GM12878 (cell line): Measurements from ENCODE around the gene PTPN5. TPM values are rescaled to one million over a fixed set of nuclear protein-coding genes. Genes with fewer than 3 reads are reported as not detected.

ENCODE experiments used
- ATAC-seq: fragments of 200-7000 bp; cut with Tn5 transposase; 3 replicates; pipeline ENCODE4 v1.9.1; 2020; ENCODE audit warnings: mild to moderate bottlenecking, moderate library complexity
- BruUV-seq: library from RNA; stranded (reverse); fragments of 400-500 nt; replicated peaks from 2 replicates; lab custom pipeline; 2021; lab: Mats Ljungman, UMichigan
- CTCF ChIA-PET: fragments of 300-600 bp; sonication (Branson Sonifier 250); formaldehyde crosslinking; extraction: SDS; loops from one replicate; lab custom pipeline; 2021; ENCODE audit warnings: inconsistent platforms; lab: Yijun Ruan, JAX
- POLR2A ChIA-PET: fragments of 350-600 bp; formaldehyde crosslinking; extraction: SDS; loops from one replicate; lab custom pipeline; 2021; ENCODE audit warnings: inconsistent platforms; lab: Charles Lee
- RAD21 ChIA-PET: fragments of 300-600 bp; sonication (Branson Sonifier 250); formaldehyde crosslinking; loops from one replicate; lab custom pipeline; 2023; ENCODE audit warnings: antibody characterized with exemption; ENCODE audit not compliant: unreplicated experiment; lab: Charles Lee
- SMC1A ChIA-PET: fragments of 300-600 bp; sonication (Branson Sonifier 250); formaldehyde crosslinking; loops from one replicate; lab custom pipeline; 2023; ENCODE audit not compliant: unreplicated experiment, uncharacterized antibody; lab: Charles Lee
- DNase-seq: peaks from one replicate; pipeline ENCODE4 v3.0.0-alpha.2; 2011; ENCODE audit warnings: low read depth, low spot score
- FAIRE-seq: peaks from 3 replicates; lab custom pipeline; 2011; peaks lifted over from hg19 to GRCh38; lab: Jason Lieb, UNC
- H2AFZ ChIP-seq: 2 replicates; pipeline ENCODE4 v1.6.0; 2011; ENCODE audit warnings: low read depth, low read length, control low read depth; ENCODE audit not compliant: control insufficient read depth
- H3K27ac ChIP-seq: 2 replicates; pipeline ENCODE4 v1.5.1; 2011; ENCODE audit warnings: control low read depth; ENCODE audit not compliant: control insufficient read depth, insufficient read depth
- H3K27me3 ChIP-seq, 2 experiments: replicated peaks in 1 of 2; 2 replicates each; pipeline versions ENCODE4 v1.6.0 to v1.6.1; 2011; ENCODE audit warnings: low read length in 1 of 2; ENCODE audit not compliant: control insufficient read depth in 2 of 2, insufficient read depth in 2 of 2
- H3K36me3 ChIP-seq, 2 experiments: 2 replicates each; pipeline ENCODE4 v1.5.1; 2011; ENCODE audit warnings: low read length in 1 of 2; ENCODE audit not compliant: control insufficient read depth in 2 of 2, insufficient read depth in 2 of 2
- H3K4me1 ChIP-seq: 2 replicates; pipeline ENCODE4 v1.6.1; 2011; ENCODE audit warnings: mild to moderate bottlenecking, low read length, moderate library complexity, mixed read lengths; ENCODE audit not compliant: control insufficient read depth, insufficient read depth
- H3K4me2 ChIP-seq: 2 replicates; pipeline ENCODE4 v1.6.0; 2011; ENCODE audit warnings: control low read depth; ENCODE audit not compliant: control insufficient read depth, insufficient read depth
- H3K4me3 ChIP-seq: fragments of 200-600 bp; sonication (generic); 2 replicates; pipeline ENCODE4 v1.5.1; 2016
- H3K79me2 ChIP-seq: 2 replicates; pipeline ENCODE4 v1.6.0; 2011; ENCODE audit warnings: low read length; ENCODE audit not compliant: control insufficient read depth, insufficient read depth
- H3K9ac ChIP-seq: 2 replicates; pipeline ENCODE4 v1.8.0; 2011; ENCODE audit warnings: low read length, control low read depth, mixed read lengths; ENCODE audit not compliant: control insufficient read depth, insufficient read depth
- H3K9me3 ChIP-seq: replicated peaks from 3 replicates; pipeline ENCODE4 v1.5.1; 2011; ENCODE audit warnings: mild to moderate bottlenecking, low read length; ENCODE audit not compliant: control insufficient read depth, insufficient read depth
- H4K20me1 ChIP-seq: 2 replicates; pipeline ENCODE4 v1.6.0; 2011; ENCODE audit not compliant: control insufficient read depth, insufficient read depth
- EED ChIP-seq: sonication (generic); IDR thresholded peaks from 2 replicates; pipeline ENCODE4 v1.6.1; 2016; ENCODE audit warnings: antibody characterized with exemption, low read depth
- HDAC6 ChIP-seq: fragments of 200-600 bp; sonication (generic); IDR thresholded peaks from one replicate; pipeline ENCODE4 v1.8.0; 2017; ENCODE audit warnings: antibody characterized with exemption; ENCODE audit not compliant: unreplicated experiment
- MEF2B ChIP-seq: fragments of 450-650 bp; IDR thresholded peaks from 2 replicates; pipeline ENCODE4 v1.6.1; 2018; ENCODE audit warnings: mild to moderate bottlenecking, moderate library complexity; ENCODE audit not compliant: partially characterized antibody, poor library complexity, severe bottlenecking
- NR2C2 ChIP-seq: IDR thresholded peaks from 2 replicates; pipeline ENCODE4 v1.6.1; 2011; ENCODE audit warnings: borderline replicate concordance, low read depth; ENCODE audit not compliant: control insufficient read depth, insufficient read length
- RAD21 ChIP-seq: IDR thresholded peaks from 2 replicates; pipeline ENCODE4 v1.6.1; 2011; ENCODE audit warnings: mild to moderate bottlenecking, low read depth, low read length, moderate library complexity; ENCODE audit not compliant: insufficient read depth
- SPI1 ChIP-seq: IDR thresholded peaks from 2 replicates; pipeline ENCODE4 v1.6.1; 2011; ENCODE audit warnings: low read depth, mild to moderate bottlenecking, low read length, moderate library complexity, borderline replicate concordance; ENCODE audit not compliant: insufficient read depth
- STAT3 ChIP-seq: IDR thresholded peaks from 2 replicates; pipeline ENCODE4 v1.6.1; 2011; ENCODE audit warnings: low read depth, low read length, improper control_type of control experiment
- YY1 ChIP-seq: IDR thresholded peaks from 2 replicates; pipeline ENCODE4 v1.6.1; 2011; ENCODE audit warnings: low read depth, mild to moderate bottlenecking, low read length
- ZNF592 ChIP-seq: fragments of 450-650 bp; IDR thresholded peaks from 2 replicates; pipeline ENCODE4 v1.6.1; 2017; ENCODE audit warnings: mild to moderate bottlenecking, moderate library complexity
- WGBS: methylation state at CpG from one replicate; pipeline ENCODE4 v1.1.6; 2016; ENCODE audit warnings: low lambda C conversion rate; ENCODE audit not compliant: insufficient replicate concordance, insufficient coverage; ENCODE audit errors: missing lambda C conversion rate; 5-methylcytosine and 5-hydroxymethylcytosine counted together
- in situ Hi-C: fragments of 300-500 bp; cut with MboI; formaldehyde crosslinking; loops from 9 replicates; pipeline ENCODE4 v1.14.3; 2018; ENCODE audit warnings: mixed read lengths
- intact Hi-C: fragments of 100-400 bp; cut with micrococcal nuclease; formaldehyde crosslinking; loops from one replicate; pipeline ENCODE4 v1.14.2; 2022; ENCODE audit not compliant: unreplicated experiment
- polyA plus RNA-seq, 11 experiments: library from polyadenylated mRNA; depleted of rRNA in 4 of 11; unstranded in 6 of 11; stranded (reverse) in 5 of 11; fragments of >200 nt; fragmentation: Nextera tagmentation in 4 of 11; fragmentation: Illumina TruSeq in 1 of 11; extraction: Ambion mirVana in 4 of 11; extraction: Trizol in 1 of 11; gene quantifications; 1 replicate in 1 of 11; 2 replicates in 10 of 11; pipeline versions ENCODE4 v1.2.1 to v1.2.3, GENCODE V29; 2011 to 2016; ENCODE audit warnings: inconsistent platforms in 2 of 11, missing spikeins in 2 of 11, low read depth in 1 of 11
- total RNA-seq, 4 experiments: library from RNA; depleted of rRNA in 3 of 4; stranded (reverse); fragments of >200 nt in 3 of 4; fragmentation: Illumina TruSeq in 1 of 4; extraction: Trizol in 1 of 4; gene quantifications; 2 replicates each; pipeline versions ENCODE4 v1.2.1 to v1.2.3, GENCODE V29; 2013 to 2021
- TF ChIP-seq, protein P1 (sequence below): fragments of 450-650 bp; IDR thresholded peaks from 2 replicates; pipeline ENCODE4 v1.6.1; 2017; ENCODE audit warnings: mild to moderate bottlenecking, moderate library complexity

The PTPN5 gene
- total and polyA plus RNA-seq, 10 of the 15 experiments (the other 5 are each of a cell fraction or from before 2014, with no cell fraction given): 0.04 to 0.06 (median 0.05) TPM; not detected in 7

DNA sequence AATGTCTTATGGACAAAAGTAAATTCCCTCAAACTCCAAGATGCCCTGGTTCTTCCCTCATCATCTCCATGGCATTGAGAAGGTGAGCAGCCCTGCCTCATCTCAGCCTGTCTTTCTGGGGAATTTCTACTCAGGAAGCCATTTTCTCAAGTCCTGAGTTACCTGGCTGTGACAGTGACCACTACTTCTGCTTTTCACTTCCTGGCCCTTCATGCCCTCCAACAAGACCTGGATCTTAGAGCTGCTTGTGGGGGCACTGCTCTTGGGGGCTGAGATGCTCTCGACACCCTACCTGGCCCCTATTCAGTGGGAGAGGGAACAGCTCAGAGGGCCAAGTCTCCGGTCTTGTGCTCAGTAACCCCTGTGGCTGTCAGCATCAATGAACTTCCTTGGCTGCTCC lies 60.2 kb downstream of the PTPN5 start:
- no peaks in the 10 kb centered on the region for H4K20me1 ChIP-seq
- RAD21 ChIA-PET: interaction anchor here (0.7 to 3.8 kb wide), 20 partner anchors 9 to 616 kb away, joined by 3 to 31 read pairs (median 4); partner anchors contain the start of gene SPTY2D1
- whole genome bisulfite sequencing: 17% methylated on average over 2 of the region's 2 CpGs
- H3K27ac ChIP-seq: no peak overlapping the region
- DNase-seq: no peak
- BruUV-seq: no TSS peak
- SMC1A ChIA-PET: interaction anchor here (0.6 to 3.3 kb wide), 30 partner anchors 8 to 528 kb away, joined by 3 to 34 read pairs (median 4); partner anchors contain the start of genes SPTY2D1 and TSG101
- POLR2A ChIA-PET: interaction anchor here (1.3 kb wide), 2 partner anchors 9 to 37 kb away, joined by 3 to 4 read pairs; no protein-coding TSS in a partner anchor
- no peaks in the 10 kb centered on the region for H3K9me3 ChIP-seq
- H3K9ac ChIP-seq: no peak overlapping the region
- H3K79me2 ChIP-seq: no peaks in the 10 kb centered on the region
- in situ Hi-C loops: loop anchor here (10.0 kb wide), 1 partner anchor 63 kb away; the partner anchor contains the start of gene PTPN5
- TF ChIP-seq SPI1 (peak; percentile 40; the same call in 1 of the 2 replicates), MEF2B (no peak), EED (0 out of 2 replicates have a peak, but pooled peaks have one; percentile 10), NR2C2 (no peak), STAT3 (no peak), YY1 (0 out of 2 replicates have a peak, but pooled peaks have one; percentile 18), HDAC6 (no peak), RAD21 (no peak), ZNF592 (no peak)
- TF ChIP-seq, protein P1, sequence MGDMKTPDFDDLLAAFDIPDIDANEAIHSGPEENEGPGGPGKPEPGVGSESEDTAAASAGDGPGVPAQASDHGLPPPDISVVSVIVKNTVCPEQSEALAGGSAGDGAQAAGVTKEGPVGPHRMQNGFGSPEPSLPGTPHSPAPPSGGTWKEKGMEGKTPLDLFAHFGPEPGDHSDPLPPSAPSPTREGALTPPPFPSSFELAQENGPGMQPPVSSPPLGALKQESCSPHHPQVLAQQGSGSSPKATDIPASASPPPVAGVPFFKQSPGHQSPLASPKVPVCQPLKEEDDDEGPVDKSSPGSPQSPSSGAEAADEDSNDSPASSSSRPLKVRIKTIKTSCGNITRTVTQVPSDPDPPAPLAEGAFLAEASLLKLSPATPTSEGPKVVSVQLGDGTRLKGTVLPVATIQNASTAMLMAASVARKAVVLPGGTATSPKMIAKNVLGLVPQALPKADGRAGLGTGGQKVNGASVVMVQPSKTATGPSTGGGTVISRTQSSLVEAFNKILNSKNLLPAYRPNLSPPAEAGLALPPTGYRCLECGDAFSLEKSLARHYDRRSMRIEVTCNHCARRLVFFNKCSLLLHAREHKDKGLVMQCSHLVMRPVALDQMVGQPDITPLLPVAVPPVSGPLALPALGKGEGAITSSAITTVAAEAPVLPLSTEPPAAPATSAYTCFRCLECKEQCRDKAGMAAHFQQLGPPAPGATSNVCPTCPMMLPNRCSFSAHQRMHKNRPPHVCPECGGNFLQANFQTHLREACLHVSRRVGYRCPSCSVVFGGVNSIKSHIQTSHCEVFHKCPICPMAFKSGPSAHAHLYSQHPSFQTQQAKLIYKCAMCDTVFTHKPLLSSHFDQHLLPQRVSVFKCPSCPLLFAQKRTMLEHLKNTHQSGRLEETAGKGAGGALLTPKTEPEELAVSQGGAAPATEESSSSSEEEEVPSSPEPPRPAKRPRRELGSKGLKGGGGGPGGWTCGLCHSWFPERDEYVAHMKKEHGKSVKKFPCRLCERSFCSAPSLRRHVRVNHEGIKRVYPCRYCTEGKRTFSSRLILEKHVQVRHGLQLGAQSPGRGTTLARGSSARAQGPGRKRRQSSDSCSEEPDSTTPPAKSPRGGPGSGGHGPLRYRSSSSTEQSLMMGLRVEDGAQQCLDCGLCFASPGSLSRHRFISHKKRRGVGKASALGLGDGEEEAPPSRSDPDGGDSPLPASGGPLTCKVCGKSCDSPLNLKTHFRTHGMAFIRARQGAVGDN: no peak
- FAIRE-seq: peak; percentile 23
- peak overlapping the region; percentile 65; the same call in 1 of the 2 replicates for H3K4me2 ChIP-seq
- ATAC-seq: peak; percentile 66
- H3K4me3 ChIP-seq: no peak overlapping the region
- intact Hi-C loops: no loop called here
- H3K4me1 ChIP-seq: peaks cover 8% of the 10 kb centered on the region
- no peaks in the 10 kb centered on the region; a peak in 1 of 4 replicates for H3K27me3 ChIP-seq
- CTCF ChIA-PET: interaction anchor here (0.6 to 19.6 kb wide), 42 partner anchors 9 to 627 kb away, joined by 3 to 494 read pairs (median 4); partner anchors contain the start of gene TSG101
- H2AFZ ChIP-seq: peak overlapping the region; percentile 57
- H3K36me3 ChIP-seq: no peaks in the 10 kb centered on the region
